NCI-H1930 (cell line): ENCODE results near the gene VPS52.
"Not testable (repeated sequence)": the region's sequence is repeated elsewhere in the genome, so short reads cannot be mapped to it uniquely, and the experiment has no call there.

Experiments used
- DNase-seq, 2 experiments: peaks; one replicate each; lab custom pipeline; 2025; lab: John Stamatoyannopoulos, UW

The VPS52 gene

GRCh38 chr6:33279257-33279695 lies 7.6 kb upstream of the VPS52 start:
- DNase-seq: no peak

- DNase-seq: no peak
Observed at GRCh38 chr6:33278810-33279209, 7.1 kb upstream of the VPS52 start.

GRCh38 chr6:33278392-33278741 lies 6.7 kb upstream of the VPS52 start:
- DNase-seq: no peak

GRCh38 chr6:33277663-33278391 lies 6.2 kb upstream of the VPS52 start:
- no peak for DNase-seq

GRCh38 chr6:33276864-33277662 lies 5.4 kb upstream of the VPS52 start, which contains the start of gene B3GALT4:
Gene B3GALT4, plus strand, starts transcription at chr6:33277123. Its CDS starts 297 bp downstream, at chr6:33277420.
- peak; percentile 59 to 83 for DNase-seq

- no peak for DNase-seq
Observed at GRCh38 chr6:33276581-33276863, 4.8 kb upstream of the VPS52 start.

GRCh38 chr6:33275795-33276580 lies 4.3 kb upstream of the VPS52 start:
- DNase-seq: not testable (repeated sequence)

- no peak for DNase-seq
Observed at GRCh38 chr6:33273924-33274902, 2.5 kb upstream of the VPS52 start.

GRCh38 chr6:33273129-33273923 lies 1.6 kb upstream of the VPS52 start:
- no peak for DNase-seq

- no peak for DNase-seq
Observed at GRCh38 chr6:33272275-33273128, 826 bp upstream of the VPS52 start.

- no peak for DNase-seq
Observed at GRCh38 chr6:33271117-33271467, 584 bp downstream of the VPS52 start.

GRCh38 chr6:33264015-33264414 lies 7.7 kb downstream of the VPS52 start:
- no peak for DNase-seq

GRCh38 chr6:33262490-33262889 lies 9.2 kb downstream of the VPS52 start:
- not testable (repeated sequence) for DNase-seq

- DNase-seq: no peak
Observed at GRCh38 chr6:33259032-33259431, 12.6 kb downstream of the VPS52 start.

GRCh38 chr6:33254591-33254990 lies 17.1 kb downstream of the VPS52 start:
- DNase-seq: no peak

- no peak for DNase-seq
Observed at GRCh38 chr6:33252759-33253158, 18.9 kb downstream of the VPS52 start.

- no peak for DNase-seq
Observed at GRCh38 chr6:33251395-33252012, 20.2 kb downstream of the VPS52 start.

- DNase-seq: no peak
Observed at GRCh38 chr6:33250731-33251130, 20.9 kb downstream of the VPS52 start.
